ENCODE measurements around the gene CEACAM19. TPM values are rescaled to one million over a fixed set of nuclear protein-coding genes. Genes with fewer than 3 reads are reported as not detected.

Gene CEACAM19
- total and polyA plus RNA-seq, 9 of the 15 experiments (the other 6 are each of a cell fraction or from before 2014, with no cell fraction given), result 0.15 to 0.30 (median 0.23) TPM; not detected in 5

GRCh38 chr19:44707794-44708193 lies 36.5 kb downstream of the CEACAM19 start (continued):
- TF ChIP-seq ZBTB40 (IDR thresholded peaks at IDR 0.05) (no peak), ZBTB40 (CRISPR knock-in tag; IDR thresholded peaks at IDR 0.05) (no peak)
